GM03348 (cell line): ENCODE measurements around the gene CDH23.
A peak's percentile ranks its signal among the peaks of the same experiment; 100 is the strongest.
"Not testable (repeated sequence)": the region's sequence is repeated elsewhere in the genome, so short reads cannot be mapped to it uniquely, and the experiment has no call there.

Experiments
- DNase-seq: peaks from one replicate; pipeline ENCODE4 v3.0.0; 2012; ENCODE audit warnings: low spot score

Gene CDH23

DNA sequence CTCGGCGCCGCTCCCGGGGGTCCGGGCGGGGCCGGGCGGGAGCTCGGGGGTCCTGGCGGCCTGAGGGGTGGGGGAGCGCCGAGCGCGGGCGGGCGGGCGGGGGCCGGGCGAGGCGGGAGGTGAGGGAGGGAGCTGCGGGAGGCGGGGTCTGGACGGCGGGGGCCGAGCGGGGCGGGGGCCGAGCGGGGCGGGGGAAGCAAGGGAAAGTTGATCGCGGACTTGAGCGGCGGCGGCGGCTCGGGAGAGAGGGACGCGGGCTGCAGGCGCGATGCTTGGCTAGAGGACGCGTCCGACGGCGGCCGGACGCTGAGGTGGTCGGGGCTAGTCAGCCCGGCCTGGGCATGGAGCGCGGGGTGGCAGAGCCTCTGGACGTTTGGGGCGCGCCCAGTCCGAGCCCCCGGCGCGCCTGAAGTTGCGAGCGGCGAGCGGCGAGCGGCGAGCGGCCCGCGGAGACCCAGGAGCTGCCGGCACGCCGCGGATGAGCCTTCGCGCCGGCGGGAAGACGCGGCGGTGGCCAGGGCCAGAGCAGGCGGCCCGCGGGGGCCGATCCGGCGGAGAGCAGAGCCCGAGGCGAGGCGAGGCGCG lies at the start of gene CDH23:
CDH23 (plus strand) TSS at position 210 of the 585 bp plus-strand sequence. CDS start 42,912 bp downstream, outside the sequence.
- DNase-seq: no peak

DNA sequence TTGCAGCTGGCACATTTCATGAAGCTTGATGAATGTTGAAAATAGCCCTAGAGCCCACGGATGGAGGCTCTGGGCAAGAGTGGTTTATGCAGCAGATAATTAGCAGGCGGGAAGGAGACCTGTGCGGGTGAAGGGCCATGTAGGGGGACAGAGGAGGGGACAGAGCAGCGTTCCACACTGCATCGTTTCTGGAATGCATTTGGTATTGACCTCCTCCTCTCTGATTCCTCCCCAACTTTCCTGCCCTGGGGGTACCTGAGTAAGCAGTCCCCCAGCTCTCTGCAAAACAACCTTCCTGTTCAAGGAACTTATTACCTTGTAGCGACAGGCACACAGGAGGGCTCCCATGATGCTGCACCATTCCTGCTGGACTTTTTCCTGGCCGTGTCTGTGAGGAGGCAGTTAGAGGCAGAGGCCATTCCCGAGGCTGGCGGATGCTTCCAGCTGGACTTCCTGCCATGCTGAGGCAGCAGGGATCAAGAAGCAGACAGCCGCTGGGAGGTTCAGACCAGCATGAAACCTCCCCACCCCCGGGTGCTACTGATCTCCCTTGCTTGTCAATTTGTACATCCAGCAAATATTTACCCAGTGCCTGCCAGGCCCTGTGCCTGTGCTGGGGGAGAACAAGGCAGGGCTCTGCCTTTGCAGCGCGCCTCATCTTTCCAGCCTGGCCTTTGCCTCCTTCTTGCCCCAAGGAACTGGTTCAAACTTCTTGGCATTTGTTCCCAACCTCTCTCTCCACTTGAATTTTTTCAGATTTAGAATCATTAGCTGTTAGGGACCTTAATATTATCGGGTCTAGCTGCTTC lies 48.9 kb upstream of the CDH23 start:
- no peak for DNase-seq

DNA sequence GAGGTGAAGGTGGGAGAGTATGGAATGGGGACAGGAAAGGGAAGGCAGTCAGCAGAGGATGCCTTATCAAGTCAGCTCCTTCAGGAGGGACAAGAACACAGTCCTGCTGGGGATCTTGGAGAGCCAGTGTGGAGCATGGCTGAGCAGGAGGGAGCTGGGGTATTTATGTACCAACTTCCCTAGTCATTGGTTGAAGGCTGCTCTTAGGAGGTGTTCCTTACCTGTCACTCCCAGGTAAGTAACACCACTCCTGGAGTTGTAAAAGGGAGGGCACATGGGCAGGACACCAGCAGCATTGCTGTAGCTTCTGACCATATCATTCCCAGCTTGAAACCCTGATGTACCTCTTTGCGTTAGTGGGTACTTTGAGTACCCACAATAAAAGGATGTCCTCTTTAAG lies 47.9 kb upstream of the CDH23 start:
- no peak for DNase-seq

DNA sequence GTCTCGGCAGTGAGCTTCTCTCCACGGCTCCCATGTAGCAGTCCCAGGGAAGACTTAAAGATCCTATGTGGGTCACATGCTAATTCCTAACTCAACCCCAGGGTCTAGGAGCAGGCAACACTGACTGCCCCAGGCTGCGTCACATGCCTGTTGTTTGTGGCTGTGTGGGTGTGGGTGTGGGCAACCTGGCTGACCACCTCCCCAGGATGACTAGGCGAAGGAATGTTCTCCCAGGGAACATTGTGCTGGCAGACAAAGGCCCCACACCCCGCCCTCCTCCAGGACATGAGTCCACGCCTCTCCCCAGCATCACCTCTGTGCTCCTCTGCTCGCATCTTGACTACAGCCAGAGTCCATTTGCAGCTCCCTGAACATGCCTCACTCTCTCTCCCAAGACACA lies 47.3 kb upstream of the CDH23 start:
- no peak for DNase-seq

DNA sequence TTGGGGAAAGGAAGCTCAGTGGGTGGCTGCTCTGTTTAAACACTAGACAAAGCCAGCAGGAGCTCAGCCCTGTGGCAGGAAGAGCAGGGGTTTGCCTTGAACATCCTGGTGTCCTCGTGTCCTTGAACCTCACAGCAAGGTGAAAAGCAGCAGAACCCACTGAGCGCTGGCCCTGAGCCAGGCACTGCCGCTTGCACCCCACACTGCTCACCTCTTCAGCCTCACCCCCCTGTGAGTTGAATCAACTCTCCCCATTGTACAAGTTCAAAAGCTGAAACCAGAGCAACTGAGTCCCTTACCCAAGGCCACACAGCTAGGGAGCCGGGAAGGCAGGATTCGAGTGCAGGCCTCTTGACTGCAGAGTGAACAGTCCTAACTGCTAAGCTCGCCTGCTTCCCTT lies 45.6 kb upstream of the CDH23 start:
- no peak for DNase-seq

DNA sequence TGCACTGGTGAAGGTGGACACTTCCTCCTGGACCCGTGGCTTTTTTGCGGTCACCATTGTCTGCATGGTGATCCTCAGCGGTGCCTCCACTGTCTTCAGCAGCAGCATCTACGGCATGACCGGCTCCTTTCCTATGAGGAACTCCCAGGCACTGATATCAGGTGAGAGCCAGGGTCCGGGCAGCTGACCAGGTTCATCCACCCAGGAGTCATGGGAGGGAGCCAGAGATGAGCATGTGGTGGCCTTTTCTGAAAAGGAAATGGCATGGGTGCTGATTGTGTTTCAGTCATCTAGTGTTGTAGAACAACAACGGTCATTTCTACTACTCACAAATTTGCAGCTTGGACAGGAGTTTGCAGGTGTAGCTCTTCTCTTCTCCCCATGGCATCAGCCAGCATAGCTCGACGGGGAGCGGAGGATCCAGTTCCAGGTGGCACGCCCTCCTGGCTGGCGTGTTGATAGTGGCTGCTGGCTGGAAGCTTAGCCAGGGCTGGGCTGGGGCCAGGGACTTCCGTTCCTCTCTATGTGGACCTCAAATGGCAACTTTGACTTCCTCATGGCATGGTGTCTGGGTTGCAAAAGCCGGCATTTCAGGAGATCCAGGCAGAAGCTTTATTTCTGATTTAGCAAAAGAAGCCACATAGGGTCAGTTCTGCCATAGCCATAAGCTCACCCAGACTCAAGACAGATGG lies 44.9 kb upstream of the CDH23 start:
- DNase-seq: no peak

DNA sequence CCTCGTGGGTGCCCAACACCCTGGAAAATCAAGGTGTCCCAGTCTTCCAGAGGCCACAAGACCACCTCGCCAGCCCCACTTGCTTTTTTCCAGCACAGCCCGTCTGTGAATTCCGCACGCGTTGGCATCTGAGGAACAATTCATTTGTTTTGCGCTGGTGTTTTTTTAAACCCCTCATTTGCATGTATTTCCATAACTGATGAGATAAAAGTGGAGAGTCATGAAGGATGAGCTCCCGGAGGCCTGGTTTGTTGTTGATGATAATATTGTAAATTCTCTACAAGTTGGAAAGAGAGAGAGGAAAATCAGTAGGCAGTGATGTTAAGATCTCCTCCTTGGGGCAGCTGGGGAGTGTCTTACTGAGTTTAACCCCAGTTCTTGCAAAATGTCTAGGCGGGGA lies 43.1 kb upstream of the CDH23 start:
- DNase-seq: no peak

DNA sequence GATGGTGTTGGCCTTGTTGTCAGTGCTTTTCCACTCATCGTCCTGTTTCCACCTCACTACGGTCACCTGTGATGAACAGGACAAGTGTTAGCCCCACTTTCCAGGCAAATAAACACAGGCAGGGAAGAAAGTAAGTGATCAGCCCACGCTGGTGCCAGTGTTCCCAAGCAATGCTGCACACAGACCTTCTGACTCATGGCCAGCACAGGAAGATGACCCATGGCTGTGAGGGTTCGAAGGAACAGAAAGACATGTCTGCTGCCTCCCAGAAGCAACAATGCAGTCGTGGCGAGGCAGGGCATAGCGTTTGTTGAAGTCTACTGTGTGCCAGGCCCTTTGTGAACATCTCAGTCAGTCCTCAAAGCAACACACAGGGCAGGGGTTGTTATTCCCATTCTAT lies 41.9 kb upstream of the CDH23 start:
- DNase-seq: no peak

DNA sequence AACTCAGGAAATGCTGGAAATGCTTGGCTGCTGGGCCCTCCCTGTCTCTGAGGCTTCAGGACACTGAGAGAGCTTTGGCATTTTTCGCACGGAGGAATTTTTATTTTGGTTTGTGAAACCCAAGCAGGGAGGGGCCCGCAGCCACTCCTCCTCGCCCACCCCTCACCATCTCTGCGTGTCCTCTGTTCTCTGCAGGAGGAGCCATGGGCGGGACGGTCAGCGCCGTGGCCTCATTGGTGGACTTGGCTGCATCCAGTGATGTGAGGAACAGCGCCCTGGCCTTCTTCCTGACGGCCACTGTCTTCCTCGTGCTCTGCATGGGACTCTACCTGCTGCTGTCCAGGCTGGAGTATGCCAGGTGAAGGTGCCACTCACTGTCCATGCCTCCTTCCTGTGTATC lies 40.8 kb upstream of the CDH23 start:
- no peak for DNase-seq

DNA sequence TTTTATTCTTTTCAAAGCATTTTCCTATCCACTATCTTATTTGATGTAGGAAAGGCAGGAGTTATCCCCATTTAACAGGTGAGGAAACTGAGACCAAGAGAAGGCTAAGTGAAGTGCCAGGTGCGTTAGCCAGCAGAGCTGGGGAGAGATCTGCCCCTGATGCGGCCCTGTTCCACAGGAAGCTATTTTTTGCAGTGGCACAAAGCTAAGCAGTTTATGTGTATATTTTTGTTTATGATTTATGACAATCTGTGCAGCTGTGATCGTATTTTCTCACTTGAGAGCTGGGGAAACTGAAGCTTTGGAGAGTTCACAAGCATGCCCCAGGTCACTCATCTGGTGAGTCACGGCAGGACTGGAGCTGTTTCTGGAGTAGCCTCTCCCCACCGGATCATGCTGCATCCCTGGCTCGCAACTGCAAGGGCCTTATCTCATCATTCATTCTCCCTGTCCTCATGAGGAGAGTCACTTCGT lies 38.9 kb upstream of the CDH23 start:
- DNase-seq: peak; percentile 25

DNA sequence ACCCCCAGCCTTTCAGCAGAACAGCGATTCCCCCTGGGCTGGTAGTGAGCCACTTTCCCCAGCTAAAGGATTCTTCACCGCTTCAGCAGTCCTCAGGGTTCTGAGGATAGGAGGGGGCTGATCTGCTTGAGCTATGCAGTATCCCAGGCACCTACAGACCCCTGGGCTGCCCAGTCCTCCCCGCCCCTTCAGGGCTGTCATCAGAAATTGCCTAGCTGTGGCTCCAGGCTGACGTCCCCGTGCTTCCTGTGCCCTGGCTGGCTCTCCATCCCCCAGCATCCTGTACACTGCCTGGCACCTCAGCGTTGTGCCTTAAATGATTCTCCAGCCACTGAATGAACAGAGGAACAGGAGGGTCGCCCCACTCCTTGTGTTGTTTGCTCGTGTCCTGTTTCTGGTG lies 38.4 kb upstream of the CDH23 start:
- DNase-seq: no peak

DNA sequence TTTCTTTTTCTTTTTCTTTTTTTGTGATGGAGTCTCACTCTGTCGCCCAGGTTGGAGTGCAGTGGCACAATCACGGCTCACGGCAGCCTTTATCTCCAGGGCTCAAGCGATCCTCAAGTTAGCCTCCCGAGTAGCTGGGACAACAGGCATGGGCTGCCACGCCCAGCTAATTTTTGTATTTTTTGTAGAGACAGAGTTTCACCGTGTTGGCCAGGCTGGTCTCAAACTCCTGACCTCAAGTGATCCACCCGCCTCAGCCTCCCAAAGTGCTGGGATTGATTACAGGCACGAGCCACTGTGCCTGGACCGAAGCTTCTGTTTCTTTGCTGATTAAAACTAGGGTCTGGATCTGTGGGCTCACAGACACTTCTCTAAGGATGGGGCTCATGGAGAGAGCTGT lies 37.8 kb upstream of the CDH23 start:
- not testable (repeated sequence) for DNase-seq

DNA sequence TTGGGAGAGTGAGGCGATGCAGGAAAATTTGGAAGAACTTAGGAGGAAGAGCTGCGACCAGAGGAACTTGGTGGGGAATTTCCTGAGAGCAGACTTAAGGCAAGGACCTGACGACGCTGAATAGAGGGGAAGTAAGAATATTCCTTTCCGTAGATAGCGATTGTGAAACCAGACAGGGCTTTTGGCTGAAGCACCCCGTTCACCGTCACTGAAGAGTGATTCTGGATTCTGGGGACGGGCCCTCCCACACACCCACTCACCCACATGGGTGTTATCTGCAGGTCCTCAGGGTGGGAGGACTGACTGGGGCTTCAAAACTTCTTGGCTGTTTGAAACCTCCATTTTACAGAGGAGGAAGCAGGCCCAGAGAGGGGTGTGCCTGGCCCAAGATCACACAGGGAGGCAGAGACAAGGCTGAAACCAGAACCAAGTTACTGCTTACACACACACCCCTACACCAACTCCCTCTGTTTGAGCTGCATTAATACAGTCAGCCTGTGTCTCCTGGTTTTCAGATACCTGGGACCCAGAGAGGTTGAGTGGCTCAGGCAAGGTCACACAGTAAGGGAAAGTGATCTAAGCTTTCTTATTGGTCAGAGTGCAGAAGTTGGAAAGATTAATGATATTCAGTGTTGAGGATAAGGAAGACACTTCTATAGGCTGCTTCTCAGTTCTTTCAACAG lies 37.2 kb upstream of the CDH23 start:
- DNase-seq: no peak

DNA sequence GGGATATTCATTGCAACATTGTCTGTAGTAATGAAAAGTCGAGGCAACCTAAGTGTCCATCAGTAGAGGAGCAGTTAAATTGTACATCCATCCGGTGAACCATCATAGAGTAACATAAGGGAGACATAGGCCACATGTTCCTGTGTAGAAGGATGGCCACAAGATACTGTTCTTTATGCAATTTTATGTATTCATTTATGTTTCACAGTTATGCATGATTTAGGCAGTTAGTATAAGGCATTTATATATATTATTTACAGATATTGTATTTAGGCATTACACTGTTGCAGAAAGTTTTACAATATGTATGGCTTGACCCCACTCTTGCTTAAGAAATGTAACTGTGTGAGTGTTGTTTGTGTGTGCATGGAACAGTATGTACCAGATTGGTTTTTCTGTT lies 36.0 kb upstream of the CDH23 start:
- DNase-seq: no peak

DNA sequence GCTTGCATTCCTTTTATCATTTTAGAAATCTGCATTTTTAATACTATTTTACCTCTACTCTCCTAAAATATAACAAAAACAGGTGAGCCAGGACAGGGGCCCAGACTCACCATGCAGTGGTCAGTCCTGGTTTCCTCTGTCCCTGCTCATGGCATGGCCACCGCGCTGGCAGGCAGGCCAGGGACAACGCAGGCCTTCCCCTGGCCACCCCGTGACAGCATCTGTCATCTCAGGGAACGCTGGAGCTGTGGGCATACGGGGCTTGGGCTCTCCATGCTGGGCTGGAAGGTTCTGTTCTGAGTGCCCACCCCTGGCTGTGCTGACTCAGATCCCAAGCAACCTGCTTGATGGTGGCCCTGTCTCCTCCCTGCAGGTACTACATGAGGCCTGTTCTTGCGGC lies 35.1 kb upstream of the CDH23 start:
- DNase-seq: no peak

DNA sequence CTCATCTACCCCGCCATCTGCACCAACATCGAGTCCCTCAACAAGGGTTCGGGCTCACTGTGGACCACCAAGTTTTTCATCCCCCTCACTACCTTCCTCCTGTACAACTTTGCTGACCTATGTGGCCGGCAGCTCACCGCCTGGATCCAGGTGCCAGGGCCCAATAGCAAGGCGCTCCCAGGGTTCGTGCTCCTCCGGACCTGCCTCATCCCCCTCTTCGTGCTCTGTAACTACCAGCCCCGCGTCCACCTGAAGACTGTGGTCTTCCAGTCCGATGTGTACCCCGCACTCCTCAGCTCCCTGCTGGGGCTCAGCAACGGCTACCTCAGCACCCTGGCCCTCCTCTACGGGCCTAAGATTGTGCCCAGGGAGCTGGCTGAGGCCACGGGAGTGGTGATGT lies 34.6 kb upstream of the CDH23 start:
- DNase-seq: no peak

DNA sequence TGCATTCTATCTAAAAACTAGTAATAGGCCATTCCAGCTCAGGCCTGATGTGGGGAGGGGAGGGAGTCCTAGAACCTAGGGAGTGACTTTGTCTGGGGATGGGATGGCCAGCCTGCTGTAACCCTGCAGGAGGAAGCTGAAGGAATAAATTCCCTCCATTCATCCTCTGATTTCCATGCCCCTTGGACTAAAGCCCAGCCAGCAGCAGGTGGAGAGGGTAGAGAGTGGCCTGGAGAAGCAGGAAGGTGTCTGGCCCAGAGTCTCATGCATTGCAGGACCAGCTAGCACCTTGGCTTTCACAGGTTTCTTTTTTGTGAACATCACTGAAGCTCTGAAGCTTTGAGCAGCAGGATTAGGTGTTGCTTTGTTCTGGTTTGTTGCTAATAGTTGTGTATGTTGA lies 32.8 kb upstream of the CDH23 start:
- DNase-seq: no peak

DNA sequence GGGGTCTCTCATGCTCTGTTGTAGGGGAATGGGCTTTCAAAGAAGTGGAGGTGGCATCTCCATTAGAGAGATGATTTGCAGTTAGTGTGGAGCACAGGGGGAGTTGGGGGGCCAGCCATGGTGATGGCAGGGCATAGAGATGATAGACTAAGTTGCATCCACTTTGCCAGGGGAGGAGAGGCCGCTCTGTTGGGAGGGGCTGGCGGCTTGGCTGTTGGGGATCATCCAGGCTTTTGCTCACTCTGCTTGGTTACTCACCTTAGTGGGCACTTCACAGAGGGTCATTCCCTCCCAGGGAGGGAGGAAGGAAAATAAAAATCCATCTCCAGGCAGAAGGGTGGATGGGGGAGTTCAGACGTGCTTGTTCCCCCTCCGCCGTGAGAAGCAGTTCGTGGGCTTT lies 31.4 kb upstream of the CDH23 start:
- DNase-seq: no peak

DNA sequence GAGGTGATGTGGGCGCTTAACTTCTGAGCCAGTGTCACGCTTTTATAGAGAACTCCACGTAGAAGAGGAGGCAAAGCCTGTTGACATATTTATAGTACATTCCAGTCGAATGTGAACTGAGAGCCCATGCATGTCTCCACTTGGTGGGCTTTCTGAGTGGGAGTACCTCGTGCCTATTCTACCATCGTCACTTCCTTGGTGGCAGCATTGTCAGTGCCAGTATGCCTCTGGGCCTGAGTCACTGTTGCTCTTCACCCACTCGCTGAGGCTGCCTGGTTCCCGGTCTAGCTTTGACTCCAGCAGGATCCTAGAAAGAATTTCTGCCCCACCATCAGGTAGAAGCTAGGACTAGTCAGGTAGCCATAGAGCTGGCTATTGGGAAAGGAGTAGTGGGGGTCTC lies 30.0 kb upstream of the CDH23 start:
- DNase-seq: no peak

DNA sequence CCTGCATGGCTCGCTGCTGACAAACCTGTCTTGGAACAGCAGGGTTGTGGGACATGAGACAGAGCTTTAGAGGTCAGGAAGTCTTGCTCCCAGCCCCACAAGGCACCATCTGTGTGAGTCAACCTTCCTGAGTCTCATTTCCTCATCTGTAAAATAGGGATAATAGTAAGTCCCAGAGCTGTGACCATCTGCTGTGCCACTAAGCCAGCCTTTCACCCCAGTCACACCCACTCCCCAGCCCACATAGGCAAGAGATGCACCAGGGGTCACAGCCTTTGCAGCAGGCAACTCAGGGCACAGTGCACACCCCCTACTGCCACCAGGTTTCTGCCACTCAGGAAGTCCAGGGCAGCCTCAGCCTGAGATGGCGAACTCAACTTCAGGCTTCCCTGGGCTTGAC lies 29.4 kb upstream of the CDH23 start:
- no peak for DNase-seq

DNA sequence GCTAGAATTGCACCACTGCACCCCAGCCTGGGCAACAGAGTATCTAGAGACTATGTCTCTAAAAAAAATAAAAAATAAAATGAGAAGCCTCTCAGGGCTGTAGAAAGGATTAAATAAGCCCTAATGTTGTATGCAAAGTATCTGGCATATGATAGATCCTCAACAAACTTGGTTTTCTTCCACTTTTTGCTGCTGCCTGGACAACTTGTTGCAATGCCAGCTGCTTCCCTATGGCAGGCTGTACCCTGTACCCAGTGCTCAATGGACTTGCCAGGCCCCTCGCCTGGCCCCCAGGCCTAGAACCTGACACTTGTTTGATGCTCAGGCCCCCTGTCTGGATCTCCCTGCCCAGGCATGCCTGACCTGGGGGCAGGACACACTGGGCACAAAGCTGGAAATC lies 28.5 kb upstream of the CDH23 start:
- DNase-seq: no peak

DNA sequence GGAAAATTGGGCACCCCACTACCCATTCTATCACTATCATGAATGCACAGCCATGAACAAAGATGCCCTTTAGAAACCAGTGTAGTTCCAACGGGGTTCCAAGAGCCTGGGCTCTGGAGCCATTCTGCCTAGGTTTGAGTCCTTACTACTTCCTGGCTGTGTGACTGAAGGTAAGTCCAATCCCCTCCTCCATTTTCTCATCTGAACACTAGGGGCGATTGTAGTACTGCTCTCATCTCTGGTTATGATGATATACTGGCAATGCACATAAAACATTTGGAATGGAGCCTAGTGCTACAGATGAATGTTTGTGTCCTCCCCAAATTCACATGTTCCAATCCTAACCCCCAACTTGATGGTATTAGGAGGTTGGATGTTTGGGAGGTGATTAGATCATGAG lies 28.1 kb upstream of the CDH23 start:
- no peak for DNase-seq

DNA sequence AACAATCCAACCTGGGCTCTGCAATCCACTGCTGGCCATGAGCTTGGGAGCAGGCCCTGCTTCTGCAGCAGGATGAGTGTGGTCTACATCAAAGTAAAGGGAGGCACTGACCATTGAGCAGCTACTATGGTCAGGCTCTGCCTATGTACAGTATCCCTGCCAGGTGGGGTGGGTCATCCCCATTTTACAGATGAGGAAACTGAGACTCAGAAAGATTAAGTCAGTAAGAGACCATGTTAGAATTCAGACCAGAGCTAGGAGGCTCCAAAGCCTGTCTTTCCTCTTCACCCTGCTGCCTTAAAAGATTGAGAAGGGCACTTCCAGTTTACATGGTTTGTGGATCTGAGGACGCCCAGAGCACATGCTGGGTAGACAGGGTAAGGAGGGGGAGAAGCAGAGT lies 27.1 kb upstream of the CDH23 start:
- no peak for DNase-seq
